Left lung (tissue), 10 donors: Measurements from ENCODE around the gene MSH5. TPM values are rescaled to one million over a fixed set of nuclear protein-coding genes. Genes with fewer than 3 reads are reported as not detected.
A peak's percentile ranks its signal among the peaks of the same experiment; 100 is the strongest.

Source experiments
- ATAC-seq: fragments of 200-7000 bp; cut with Tn5 transposase; one replicate; pipeline ENCODE4 v1.9.1; 2020; ENCODE audit warnings: moderate library complexity
- DNase-seq, 4 donors: peaks; one replicate each; pipeline ENCODE4 v3.0.0-alpha.2; 2013 to 2020
- H3K27ac ChIP-seq, 2 donors: fragments of 200-600 bp; sonication (generic) in 1 of 2; one replicate each; pipeline versions ENCODE4 v1.5.0 to v1.8.0; 2020 to 2021
- H3K27me3 ChIP-seq, 2 donors: fragments of 200-600 bp; sonication (generic) in 1 of 2; one replicate each; pipeline versions ENCODE4 v1.5.0 to v1.8.0; 2020 to 2021
- H3K36me3 ChIP-seq, 2 donors: fragments of 200-600 bp; sonication (generic) in 1 of 2; one replicate each; pipeline versions ENCODE4 v1.5.0 to v1.8.0; 2020 to 2021
- H3K4me1 ChIP-seq, 2 donors: fragments of 200-600 bp; one replicate each; pipeline ENCODE4 v1.8.0; 2021
- H3K4me3 ChIP-seq, 2 donors: fragments of 200-600 bp; sonication (generic) in 1 of 2; one replicate each; pipeline versions ENCODE4 v1.5.0 to v1.8.0; 2020 to 2021; ENCODE audit warnings: mild to moderate bottlenecking in 1 of 2
- H3K9me3 ChIP-seq, 2 donors: fragments of 200-600 bp; sonication (generic) in 1 of 2; one replicate each; pipeline versions ENCODE4 v1.5.0 to v1.8.0; 2020 to 2021
- intact Hi-C, 2 donors: fragments of 100-400 bp; cut with DNase I; formaldehyde crosslinking; loops; one replicate each; pipeline versions ENCODE4 v1.11.2 to v1.14.2; 2022
- polyA plus RNA-seq, 6 donors: library from polyadenylated mRNA; unstranded; fragments of 120-200 nt; gene quantifications; one replicate each; pipeline ENCODE4 v1.2.1, GENCODE V29; 2013; ENCODE audit not compliant: insufficient read length in 6 of 6
- total RNA-seq, 2 donors: library from RNA; stranded (reverse); fragmentation: NEBNext Ultra II Directional; extraction: Animal tissue kit (Norgen Biotek cat#: 25700); gene quantifications; one replicate each; pipeline ENCODE4 v1.2.1, GENCODE V29; 2021
- TF ChIP-seq, protein P1 (sequence below), 2 donors: fragments of 200-600 bp; sonication (generic) in 1 of 2; IDR thresholded peaks; one replicate each; pipeline versions ENCODE4 v1.5.0 to v1.8.0; 2021; ENCODE audit warnings: antibody characterized with exemption in 2 of 2
- donor health status: DM: no; HTN: yes; CAD: no.
- donor health status: DM: no; HTN: no; CAD: no.

Gene MSH5
- total and polyA plus RNA-seq, 8 donors: 9.7 to 49.8 (median 36.7) TPM

DNA sequence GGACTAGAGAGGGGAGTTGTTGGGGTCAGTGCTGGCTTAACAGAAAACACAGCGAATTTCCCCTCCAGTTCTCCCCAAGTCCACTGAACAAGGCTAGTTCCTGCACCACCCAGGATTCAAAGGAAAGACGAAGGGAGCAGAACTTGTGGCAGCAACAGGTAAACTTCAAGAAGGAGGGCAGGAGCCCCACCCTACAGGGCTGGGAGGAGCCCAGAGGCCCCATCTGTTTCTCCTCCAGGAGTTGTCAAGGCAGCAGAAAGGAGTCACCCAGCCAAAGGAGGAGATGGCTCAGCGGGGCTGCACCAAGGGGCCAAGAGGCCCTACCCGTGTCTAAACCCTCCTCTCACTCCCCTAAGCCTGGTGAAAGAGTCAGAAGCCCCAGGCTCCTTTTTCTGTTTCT, 24.4 kb downstream of the MSH5 start:
- no peak overlapping the region for H3K4me3 ChIP-seq
- peaks cover 0 to 15% of the 10 kb centered on the region in 2 donors for H3K4me1 ChIP-seq
- peaks cover 0 to 14% of the 10 kb centered on the region in 2 donors for H3K36me3 ChIP-seq
- H3K9me3 ChIP-seq: no peaks in the 10 kb centered on the region
- no peaks in the 10 kb centered on the region for H3K27me3 ChIP-seq
- intact Hi-C loops: no loop called here
- H3K27ac ChIP-seq: no peak overlapping the region
- DNase-seq: peak in 1 of 4 donors; percentile 56
- TF ChIP-seq, protein P1, sequence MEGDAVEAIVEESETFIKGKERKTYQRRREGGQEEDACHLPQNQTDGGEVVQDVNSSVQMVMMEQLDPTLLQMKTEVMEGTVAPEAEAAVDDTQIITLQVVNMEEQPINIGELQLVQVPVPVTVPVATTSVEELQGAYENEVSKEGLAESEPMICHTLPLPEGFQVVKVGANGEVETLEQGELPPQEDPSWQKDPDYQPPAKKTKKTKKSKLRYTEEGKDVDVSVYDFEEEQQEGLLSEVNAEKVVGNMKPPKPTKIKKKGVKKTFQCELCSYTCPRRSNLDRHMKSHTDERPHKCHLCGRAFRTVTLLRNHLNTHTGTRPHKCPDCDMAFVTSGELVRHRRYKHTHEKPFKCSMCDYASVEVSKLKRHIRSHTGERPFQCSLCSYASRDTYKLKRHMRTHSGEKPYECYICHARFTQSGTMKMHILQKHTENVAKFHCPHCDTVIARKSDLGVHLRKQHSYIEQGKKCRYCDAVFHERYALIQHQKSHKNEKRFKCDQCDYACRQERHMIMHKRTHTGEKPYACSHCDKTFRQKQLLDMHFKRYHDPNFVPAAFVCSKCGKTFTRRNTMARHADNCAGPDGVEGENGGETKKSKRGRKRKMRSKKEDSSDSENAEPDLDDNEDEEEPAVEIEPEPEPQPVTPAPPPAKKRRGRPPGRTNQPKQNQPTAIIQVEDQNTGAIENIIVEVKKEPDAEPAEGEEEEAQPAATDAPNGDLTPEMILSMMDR (IDR thresholded peaks at IDR 0.05): no peak
- ATAC-seq: no peak

DNA sequence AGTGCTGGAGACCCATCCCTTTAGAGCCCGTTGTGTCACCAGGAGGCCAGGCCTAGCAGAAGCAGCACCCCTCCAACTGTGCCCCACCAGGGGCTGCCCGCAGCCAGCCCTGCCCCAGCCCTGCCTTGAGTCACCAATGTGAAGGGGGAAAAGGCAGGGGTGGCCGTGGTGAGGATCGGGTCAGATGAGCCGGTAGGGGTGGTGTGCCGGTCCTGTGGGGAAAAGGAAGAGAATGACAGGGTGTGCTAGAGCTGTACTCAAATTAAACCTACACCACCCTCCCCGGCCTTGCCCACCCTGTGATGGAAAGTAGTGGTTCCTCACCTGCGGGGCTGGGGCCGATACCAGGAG, 25.7 kb downstream of the MSH5 start:
- TF ChIP-seq, protein P1 (IDR thresholded peaks at IDR 0.05): no peak
- intact Hi-C loops: no loop called here
- H3K36me3 ChIP-seq: peaks cover 0 to under 1% of the 10 kb centered on the region in 2 donors
- H3K4me3 ChIP-seq: no peak overlapping the region
- H3K4me1 ChIP-seq: peaks cover 0 to 25% of the 10 kb centered on the region in 2 donors
- no peak overlapping the region for H3K27ac ChIP-seq
- no peaks in the 10 kb centered on the region for H3K9me3 ChIP-seq
- H3K27me3 ChIP-seq: no peaks in the 10 kb centered on the region
- ATAC-seq (no peak), DNase-seq (peak in 1 of 4 donors; percentile 64)

DNA sequence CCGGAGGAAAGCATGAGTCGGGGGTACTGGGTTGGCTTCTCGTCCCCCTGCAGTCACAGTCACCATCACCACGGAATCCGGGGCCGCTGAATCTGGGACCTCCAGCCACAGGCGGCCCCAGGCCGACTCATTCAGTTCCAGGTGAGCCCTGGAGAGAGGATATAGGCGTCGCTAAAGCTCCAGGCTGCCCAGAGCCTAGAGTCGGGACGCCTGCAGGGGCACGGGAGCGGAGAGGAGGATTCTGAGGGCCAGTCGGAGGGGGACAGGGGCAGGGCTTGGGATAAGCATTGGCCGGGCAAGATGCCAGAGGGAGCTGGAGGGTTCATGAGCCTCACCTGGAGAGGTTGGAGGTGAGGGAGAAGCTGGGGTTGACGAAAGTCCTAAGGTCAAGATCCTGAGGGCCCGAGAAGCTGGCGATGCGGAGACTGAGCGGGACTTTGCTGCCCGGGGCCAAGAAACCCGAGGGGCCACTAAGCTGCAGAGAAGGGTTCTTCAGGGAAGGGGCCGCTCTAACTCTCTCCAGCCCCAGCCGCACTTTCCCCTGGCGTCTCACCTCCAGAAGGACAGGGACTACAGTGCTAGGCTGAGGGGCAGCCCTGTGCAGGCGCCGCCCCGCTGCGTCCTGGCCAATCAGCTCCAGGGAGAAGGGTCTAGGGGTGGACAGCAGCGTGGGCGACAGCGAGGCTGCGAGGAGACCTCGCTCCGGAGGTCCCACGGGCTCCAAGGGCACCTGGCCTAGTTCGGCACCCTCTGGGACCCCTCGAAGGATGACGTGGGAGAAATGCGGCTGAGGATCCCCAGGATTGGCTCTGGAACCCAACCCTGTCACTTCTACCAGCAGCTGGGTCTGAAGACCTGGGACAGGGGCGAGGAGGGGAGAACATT, 26.3 kb downstream of the MSH5 start:
- Histone ChIP-seq H3K27ac (no peak overlapping the region), H3K4me3 (no peak overlapping the region), H3K9me3 (no peaks in the 10 kb centered on the region), H3K27me3 (no peaks in the 10 kb centered on the region), H3K36me3 (no peaks in the 10 kb centered on the region), H3K4me1 (peaks cover 0 to 25% of the 10 kb centered on the region in 2 donors)
- intact Hi-C loops: no loop called here
- DNase-seq (peak in 2 of 4 donors; percentile 42 to 73), ATAC-seq (peak; percentile 41)
- TF ChIP-seq, protein P1 (IDR thresholded peaks at IDR 0.05): no peak

DNA sequence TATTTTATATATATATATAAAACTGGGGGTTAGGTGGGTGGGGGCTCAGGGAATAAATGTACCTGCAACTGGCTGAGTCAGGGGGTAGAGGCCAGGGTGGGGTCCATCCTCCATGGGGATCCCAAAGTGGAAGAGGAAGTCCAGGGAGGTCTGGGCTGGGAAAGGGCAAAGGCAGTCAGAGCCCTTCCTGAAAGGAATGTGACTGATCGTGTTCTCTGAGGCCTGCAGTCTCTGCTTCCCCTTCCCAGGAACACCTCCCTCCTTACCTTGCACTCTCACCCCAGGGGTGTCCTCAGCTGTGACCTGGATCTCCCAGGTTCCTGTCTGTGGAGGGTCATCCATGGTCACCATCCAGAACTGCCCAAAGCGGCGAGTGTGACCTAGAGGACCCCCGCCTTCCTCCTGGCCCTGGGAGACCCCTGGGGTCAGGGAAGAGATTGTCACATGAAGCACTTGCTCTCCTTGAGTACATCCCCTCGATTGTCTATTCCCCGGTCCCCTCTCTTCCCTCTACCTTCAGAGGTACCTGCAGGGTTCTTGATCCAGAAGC, 27.4 kb downstream of the MSH5 start:
- DNase-seq (peak in 1 of 4 donors; percentile 24), ATAC-seq (no peak)
- Histone ChIP-seq H3K4me3 (no peak overlapping the region), H3K4me1 (peaks cover 0 to 25% of the 10 kb centered on the region in 2 donors), H3K27ac (no peak overlapping the region), H3K27me3 (no peaks in the 10 kb centered on the region), H3K9me3 (no peaks in the 10 kb centered on the region), H3K36me3 (no peaks in the 10 kb centered on the region)
- TF ChIP-seq, protein P1 (IDR thresholded peaks at IDR 0.05): no peak
- intact Hi-C loops: no loop called here
